ENCODE results near the gene MEGF6. TPM values are rescaled to one million over a fixed set of nuclear protein-coding genes. Genes with fewer than 3 reads are reported as not detected.

Gene MEGF6
- total RNA-seq, 1 experiment from 2014 or later = 21.3 TPM

GRCh38 chr1:3444736-3445135 lies 166.6 kb downstream of the MEGF6 start:
- no peak overlapping the region for H2BK5ac ChIP-seq (ENCODE audit: insufficient read length, low read length)
- H2AK5ac ChIP-seq (ENCODE audit: insufficient read length, low read length) = no peak overlapping the region
- H3K9ac ChIP-seq (ENCODE audit: extremely low read depth, insufficient read length, low read length) = no peak overlapping the region
- H3K18ac ChIP-seq (ENCODE audit: insufficient read length, low read depth, low read length) = no peak overlapping the region
- no peaks in the 10 kb centered on the region for H4K20me1 ChIP-seq (ENCODE audit: control insufficient read depth, insufficient read depth, insufficient read length)
- H2BK20ac ChIP-seq (ENCODE audit: low read depth, low read length, poor library complexity, severe bottlenecking) = no peak overlapping the region
- TF ChIP-seq CTCF (conservative IDR thresholded peaks at IDR 0.05) = no peak
- DNase-seq = no peak
- Mint-ChIP-seq H3K27me3 (ENCODE audit: low read depth) (peaks cover 23% of the 10 kb centered on the region), H3K27ac (peak overlapping the region in 1 of 3 experiments; percentile 40; a peak in 1 of 7 replicates), H3K4me3 (no peak overlapping the region), H3K4me1 (peaks cover 9 to 14% of the 10 kb centered on the region in 2 experiments; a peak in 3 of 4 replicates), H3K9me3 (no peaks in the 10 kb centered on the region; a peak in 1 of 5 replicates), H3K36me3 (ENCODE audit: insufficient read depth in 1 of 3, low read depth in 3 of 3) (no peaks in the 10 kb centered on the region)
- no peaks in the 10 kb centered on the region; the same call in 1 of the 2 replicates for H3K27me3 ChIP-seq (ENCODE audit: insufficient read depth, low read length)
- no peak overlapping the region for H3K14ac ChIP-seq (ENCODE audit: insufficient read depth, low read length)
- no peak overlapping the region for H2AFZ ChIP-seq (ENCODE audit: low read length)
- H3K9me3 ChIP-seq (ENCODE audit: control insufficient read depth, low read depth, low read length) = no peaks in the 10 kb centered on the region
- H2BK120ac ChIP-seq (ENCODE audit: low read depth, low read length, poor library complexity, severe bottlenecking) = no peak overlapping the region
- H2BK15ac ChIP-seq (ENCODE audit: low read depth, low read length) = no peak overlapping the region
- no CpG with 5 or more reads among the region's 10 CpGs for WGBS (ENCODE audit: extremely low coverage, insufficient read length, low lambda C conversion rate)
- H4K5ac ChIP-seq (ENCODE audit: insufficient read length, low read depth, low read length) = no peak overlapping the region
- no peak overlapping the region for H3K27ac ChIP-seq (ENCODE audit: insufficient read length, low read depth, low read length)
- no peak overlapping the region for H3K4me2 ChIP-seq (ENCODE audit: insufficient read depth, insufficient read length, low read length)
- H3K79me2 ChIP-seq (ENCODE audit: insufficient read depth, low read length) = no peaks in the 10 kb centered on the region
- H4K91ac ChIP-seq (ENCODE audit: insufficient read length, low read depth, low read length) = no peak overlapping the region
- no peak overlapping the region for H3T11ph ChIP-seq (ENCODE audit: low read length)
- H3K23ac ChIP-seq (ENCODE audit: insufficient read length, low read depth, low read length) = no peak overlapping the region
- no peak overlapping the region for H3K56ac ChIP-seq (ENCODE audit: insufficient read length, low read depth, low read length)
- H2BK12ac ChIP-seq (ENCODE audit: insufficient read length, low read depth, low read length) = no peak overlapping the region
- no peaks in the 10 kb centered on the region for H3K23me2 ChIP-seq (ENCODE audit: insufficient read length, low read depth, low read length, poor library complexity, severe bottlenecking)
- no peaks in the 10 kb centered on the region for H3K4me1 ChIP-seq (ENCODE audit: insufficient read depth, low read length)
- no peaks in the 10 kb centered on the region for H3K79me1 ChIP-seq (ENCODE audit: insufficient read depth, low read depth, low read length, poor library complexity, severe bottlenecking)
- no peak overlapping the region for H4K8ac ChIP-seq (replicated peaks; ENCODE audit: insufficient read length, low read depth, low read length)
- no peak overlapping the region for H3K4ac ChIP-seq (ENCODE audit: low read depth, low read length)
